ENCODE data around the gene OLIG3. TPM values are rescaled to one million over a fixed set of nuclear protein-coding genes. Genes with fewer than 3 reads are reported as not detected.

The OLIG3 gene
- total RNA-seq = not detected
- not detected for polyA plus RNA-seq
- total RNA-seq = 0 to 0.08 (median 0.03) reads per million in 6 experiments

DNA sequence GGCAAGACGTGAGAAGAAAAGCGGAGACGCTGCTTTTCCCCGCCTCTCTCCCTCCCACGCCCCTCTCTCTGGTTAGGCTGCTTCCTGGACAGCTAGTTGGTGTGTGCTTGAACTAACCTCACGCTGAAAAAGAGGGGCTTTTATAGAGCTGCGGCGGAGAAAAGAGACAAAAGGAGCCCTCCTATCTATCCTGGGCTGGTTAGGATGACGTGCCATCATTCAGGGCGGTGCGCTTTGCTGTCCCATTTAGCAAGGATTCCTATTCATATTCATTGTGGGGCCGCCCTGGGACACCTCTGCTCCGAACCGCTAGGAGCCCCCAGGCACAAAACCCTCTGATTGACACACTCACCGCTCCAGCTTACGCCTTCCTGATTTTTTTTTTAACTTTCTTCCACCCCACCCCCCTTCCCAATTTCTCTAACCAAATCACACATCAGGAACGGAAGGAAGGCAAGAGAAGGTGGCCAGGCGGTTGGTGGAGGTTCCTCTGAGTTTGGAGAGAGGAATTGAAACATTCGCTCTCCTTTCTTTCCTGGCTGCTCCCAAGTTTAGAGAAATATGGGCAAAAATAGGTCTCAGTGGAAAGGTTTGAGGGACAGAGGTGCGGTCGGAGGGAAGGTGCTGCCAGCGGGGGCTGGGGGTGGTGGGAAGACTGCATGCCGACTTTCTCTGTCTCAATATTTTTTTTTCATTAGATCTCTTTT, at the start of gene OLIG3:
Gene OLIG3, minus strand, starts transcription at position 114 of the 707 bp plus-strand sequence. CDS start 224 bp downstream, outside the sequence.
- Mint-ChIP-seq H3K4me1 (peaks cover 18 to 63% (median 61%) of the 10 kb centered on the region in 4 donors), H3K27me3 (peaks cover 59 to 100% (median 82%) of the 10 kb centered on the region in 5 donors), H3K27ac (peak within 1 kb of the TSS in 3 of 10 donors; percentile 37 to 53 (median 53)), H3K4me3 (peak within 1 kb of the TSS; percentile 54 to 84 (median 72)), H3K36me3 (peaks cover 0 to 12% (median 3%) of the 10 kb centered on the region in 3 donors), H3K9me3 (peaks cover 0 to 10% (median 0%) of the 10 kb centered on the region in 9 donors)
- POLR2A ChIA-PET = no interaction called here
- DNase-seq (peak in 5 of 10 donors; percentile 23 to 56 (median 38)), ATAC-seq (peak; percentile 53 to 78)

DNA sequence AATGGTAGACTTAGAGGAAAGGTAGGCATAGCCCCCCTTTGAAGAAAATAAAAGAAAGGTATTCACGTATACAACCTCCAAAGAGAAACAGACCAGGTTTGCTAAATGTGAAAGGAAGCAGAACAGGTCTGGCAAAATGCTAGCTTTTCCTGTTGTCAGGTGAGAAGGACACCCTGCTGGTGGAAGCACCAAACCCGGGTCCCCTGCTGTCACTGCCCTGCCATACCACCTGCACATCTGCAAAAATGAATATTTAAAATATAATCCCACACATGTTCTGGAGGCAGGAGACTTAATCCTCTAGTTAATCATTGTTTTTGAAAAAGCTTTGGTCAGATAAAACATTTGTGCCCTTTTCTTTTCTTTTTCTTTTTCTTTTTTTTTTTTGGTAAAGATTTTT, 48.9 kb upstream of the OLIG3 start:
- Mint-ChIP-seq H3K4me3 (peak overlapping the region in 1 of 10 donors; percentile 10), H3K27ac (peak overlapping the region in 1 of 10 donors; percentile 17), H3K27me3 (peaks cover 0 to 2% (median 0%) of the 10 kb centered on the region in 5 donors), H3K36me3 (no peaks in the 10 kb centered on the region), H3K9me3 (peaks cover 0 to 9% (median 0%) of the 10 kb centered on the region in 9 donors), H3K4me1 (peaks cover 2 to 12% (median 7%) of the 10 kb centered on the region in 4 donors)
- DNase-seq = peak in 1 of 10 donors; percentile 16
- peak in 1 of 2 donors; percentile 27 for ATAC-seq
- POLR2A ChIA-PET = interaction anchor here (1.1 kb wide), 1 partner anchor 17 kb away, joined by 4 read pairs; no protein-coding TSS in a partner anchor

DNA sequence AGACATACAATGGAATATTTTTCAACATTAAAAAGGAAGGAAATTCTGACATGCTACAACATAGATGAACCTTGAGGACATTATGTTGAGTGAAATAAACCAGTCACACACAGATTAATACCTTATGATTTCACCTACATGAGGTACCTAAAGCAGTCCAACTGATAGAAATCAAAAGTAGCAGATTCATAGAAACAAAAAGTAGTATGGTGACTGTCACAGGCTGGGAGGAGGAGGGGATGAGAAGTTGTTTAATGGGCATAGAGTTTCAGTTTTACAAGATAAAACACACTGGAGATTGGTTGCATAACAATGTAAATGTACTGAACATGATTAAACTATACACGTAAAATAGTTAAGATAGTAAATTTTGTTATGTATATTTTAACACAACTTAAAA, 48.5 kb upstream of the OLIG3 start:
- DNase-seq (no peak), ATAC-seq (no peak)
- Mint-ChIP-seq H3K4me3 (peak overlapping the region in 3 of 10 donors; percentile 3 to 10 (median 4)), H3K27ac (peak overlapping the region in 2 of 10 donors; percentile 8 to 17), H3K4me1 (peaks cover 2 to 12% (median 7%) of the 10 kb centered on the region in 4 donors), H3K36me3 (no peaks in the 10 kb centered on the region), H3K27me3 (peaks cover 0 to 1% (median 0%) of the 10 kb centered on the region in 5 donors), H3K9me3 (peaks cover 0 to 9% (median 0%) of the 10 kb centered on the region in 9 donors)
- POLR2A ChIA-PET = interaction anchor here (1.1 kb wide), 1 partner anchor 17 kb away, joined by 4 read pairs; no protein-coding TSS in a partner anchor

DNA sequence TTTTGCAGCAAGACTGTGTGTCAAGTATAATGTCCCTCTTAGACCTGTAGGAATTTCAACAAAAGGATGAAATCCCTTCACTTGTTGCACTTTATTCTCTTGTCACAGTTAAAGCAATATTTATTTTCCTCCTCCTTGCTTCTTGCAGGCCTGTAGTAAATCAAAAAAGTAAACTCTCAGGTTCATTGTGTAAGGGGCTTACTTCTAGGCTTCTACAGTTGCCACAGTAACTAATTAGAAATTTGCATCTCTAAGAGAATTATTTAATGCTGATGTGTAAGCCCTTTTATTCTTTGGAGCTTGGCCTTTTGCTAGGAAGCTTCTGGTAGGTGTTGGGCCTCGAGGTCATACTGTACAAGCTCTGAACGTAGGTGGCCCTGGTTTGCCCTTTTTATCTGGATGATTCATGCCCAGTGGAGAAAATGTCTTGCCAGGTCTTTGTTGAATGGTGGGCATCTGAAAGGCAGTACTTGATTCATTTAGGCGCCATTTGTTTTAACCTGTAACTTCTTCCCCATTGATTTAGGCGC, 47.4 kb upstream of the OLIG3 start:
- H3K27ac Mint-ChIP-seq = no peak overlapping the region
- no peak overlapping the region for H3K4me3 Mint-ChIP-seq
- H3K36me3 Mint-ChIP-seq = no peaks in the 10 kb centered on the region
- peaks cover 0 to 9% (median 0%) of the 10 kb centered on the region in 9 donors for H3K9me3 Mint-ChIP-seq
- DNase-seq = no peak
- peaks cover 2 to 12% (median 7%) of the 10 kb centered on the region in 4 donors for H3K4me1 Mint-ChIP-seq
- no peak for ATAC-seq
- POLR2A ChIA-PET = no interaction called here
- H3K27me3 Mint-ChIP-seq = peaks cover 0 to 1% (median 0%) of the 10 kb centered on the region in 5 donors

DNA sequence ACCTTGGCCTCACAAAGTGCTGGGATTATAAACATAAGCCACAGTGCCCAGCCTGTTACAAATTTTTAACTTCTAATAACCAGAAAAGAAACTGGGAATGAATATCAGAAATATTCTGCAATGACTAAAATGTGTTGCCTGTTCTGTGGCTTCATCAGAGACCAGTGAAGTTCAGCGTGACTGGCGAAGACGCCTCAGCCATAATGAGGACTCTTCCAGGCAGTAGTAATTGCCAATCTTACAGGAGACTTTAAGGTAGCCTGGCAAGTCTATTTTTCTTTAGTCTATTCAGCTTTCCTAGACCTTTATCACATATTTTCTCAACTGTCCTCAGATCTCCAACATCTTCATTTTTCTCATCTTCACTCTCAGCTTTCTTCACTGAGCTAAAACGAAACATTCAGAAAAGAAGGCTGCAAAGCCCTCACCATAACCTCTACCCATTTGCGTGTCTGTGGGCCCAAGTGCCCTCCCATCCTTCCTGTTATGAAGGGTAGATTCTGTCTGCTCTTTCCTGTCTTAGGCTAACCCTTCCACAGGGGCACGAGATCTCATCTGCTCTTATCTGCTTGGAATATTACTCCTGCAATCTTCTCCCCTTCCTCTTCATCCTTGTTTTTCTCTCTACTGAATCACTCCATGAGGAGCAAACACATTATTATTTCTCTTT, 42.0 kb upstream of the OLIG3 start:
- Mint-ChIP-seq H3K36me3 (peaks cover 0 to 3% (median 0%) of the 10 kb centered on the region in 3 donors), H3K9me3 (peaks cover 0 to 2% (median 0%) of the 10 kb centered on the region in 9 donors), H3K4me3 (no peak overlapping the region), H3K27ac (no peak overlapping the region), H3K27me3 (peaks cover 0 to 19% (median 0%) of the 10 kb centered on the region in 5 donors), H3K4me1 (peaks cover 0 to 1% (median 0%) of the 10 kb centered on the region in 4 donors)
- ATAC-seq (peak; percentile 68 to 99), DNase-seq (peak in 3 of 10 donors; percentile 3 to 57 (median 48))
- POLR2A ChIA-PET = no interaction called here

DNA sequence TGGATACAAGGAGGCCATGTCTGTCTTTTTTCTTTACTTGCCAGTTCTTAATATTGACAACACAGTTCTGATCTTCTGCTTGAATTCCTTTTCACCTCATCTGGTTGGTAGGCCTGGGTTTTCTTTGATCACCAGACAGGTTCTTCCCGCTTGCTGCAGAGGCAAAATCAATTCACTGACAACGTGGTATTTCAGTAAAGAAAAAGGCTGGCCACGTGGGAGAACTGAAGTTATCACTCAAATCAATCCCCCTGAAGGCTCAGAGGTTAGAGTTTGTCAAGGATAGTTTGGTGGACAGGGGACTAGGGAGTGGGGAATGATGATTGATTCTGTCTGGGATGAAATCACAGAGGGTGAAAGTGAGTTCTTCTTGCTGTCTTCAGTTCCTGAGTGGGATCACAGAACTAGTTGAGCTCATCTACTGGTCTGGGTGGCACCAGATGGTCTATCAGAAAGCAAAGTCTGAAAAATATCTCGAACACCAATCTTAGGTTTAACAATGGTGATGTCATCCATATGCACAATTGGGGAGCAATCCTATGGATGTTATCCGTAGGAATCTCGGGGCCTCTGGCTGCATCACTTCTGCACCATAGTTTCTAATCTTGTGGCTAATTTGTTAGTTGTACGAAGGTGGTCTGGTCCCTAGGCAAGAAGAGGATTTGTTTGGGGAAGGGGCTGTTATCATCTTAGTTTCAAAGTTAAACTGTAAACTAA, 37.3 kb upstream of the OLIG3 start:
- no peak overlapping the region for H3K27ac Mint-ChIP-seq
- peaks cover 0 to 16% (median 6%) of the 10 kb centered on the region in 9 donors for H3K9me3 Mint-ChIP-seq
- H3K36me3 Mint-ChIP-seq = peaks cover 0 to 5% (median 0%) of the 10 kb centered on the region in 3 donors
- peaks cover under 1 to 27% (median 4%) of the 10 kb centered on the region in 5 donors for H3K27me3 Mint-ChIP-seq
- no peak overlapping the region for H3K4me3 Mint-ChIP-seq
- peaks cover 0 to 6% (median 2%) of the 10 kb centered on the region in 4 donors for H3K4me1 Mint-ChIP-seq
- ATAC-seq (no peak), DNase-seq (no peak)
- POLR2A ChIA-PET = no interaction called here

DNA sequence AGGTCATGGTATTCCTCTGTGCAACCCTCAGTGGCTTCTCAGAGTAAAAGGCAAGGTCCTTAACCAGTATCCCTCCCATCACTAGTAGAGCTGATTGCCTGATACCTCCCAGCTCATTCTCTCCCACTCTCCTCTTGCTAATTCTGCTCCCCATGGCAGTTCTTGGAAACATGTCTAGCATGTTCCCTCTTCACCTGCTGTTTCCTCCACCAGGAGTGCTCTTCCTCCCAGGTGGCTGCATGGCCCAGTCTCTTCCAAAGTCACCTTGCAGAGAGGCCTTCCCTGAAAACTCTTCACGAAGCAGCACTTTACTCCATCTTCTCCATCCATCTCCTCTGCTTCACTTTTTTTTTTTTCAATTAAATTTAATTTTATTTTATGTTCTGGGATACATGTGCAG, 36.2 kb upstream of the OLIG3 start:
- ATAC-seq (no peak), DNase-seq (no peak)
- H3K4me1 Mint-ChIP-seq = peaks cover 0 to 6% (median 2%) of the 10 kb centered on the region in 4 donors
- peaks cover 1 to 27% (median 4%) of the 10 kb centered on the region in 5 donors for H3K27me3 Mint-ChIP-seq
- H3K9me3 Mint-ChIP-seq = peaks cover under 1 to 25% (median 9%) of the 10 kb centered on the region in 9 donors
- no peak overlapping the region for H3K4me3 Mint-ChIP-seq
- H3K27ac Mint-ChIP-seq = no peak overlapping the region
- POLR2A ChIA-PET = no interaction called here
- peaks cover 0 to 8% (median 0%) of the 10 kb centered on the region in 3 donors for H3K36me3 Mint-ChIP-seq

DNA sequence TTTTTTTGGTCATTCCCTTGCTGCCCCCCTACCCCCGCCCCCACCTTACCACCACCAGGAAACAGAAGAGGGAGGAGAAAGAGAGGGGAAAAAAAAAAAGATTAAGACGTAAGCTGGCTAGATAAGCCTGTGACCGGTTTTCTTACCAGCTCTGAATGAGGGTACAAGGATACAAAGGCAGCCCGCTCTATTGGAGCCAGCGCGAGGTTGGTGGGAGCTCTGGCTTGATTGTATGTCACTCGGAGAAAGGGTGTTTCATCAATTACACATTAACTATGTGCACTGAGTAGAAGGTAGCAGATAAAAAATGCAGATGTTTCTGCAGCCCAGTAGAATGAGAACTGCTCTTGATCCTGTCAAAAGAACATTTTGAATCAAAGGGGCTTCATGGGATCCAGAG, 28.6 kb upstream of the OLIG3 start:
- Mint-ChIP-seq H3K27ac (no peak overlapping the region), H3K9me3 (peaks cover 2 to 25% (median 8%) of the 10 kb centered on the region in 9 donors), H3K36me3 (peaks cover 0 to 8% (median 5%) of the 10 kb centered on the region in 3 donors), H3K4me3 (no peak overlapping the region), H3K4me1 (peaks cover 0 to 8% (median 4%) of the 10 kb centered on the region in 4 donors), H3K27me3 (peaks cover 7 to 45% (median 28%) of the 10 kb centered on the region in 5 donors)
- DNase-seq (no peak), ATAC-seq (no peak)
- POLR2A ChIA-PET = interaction anchor here (0.7 kb wide), 1 partner anchor 147 kb away, joined by 3 read pairs; no protein-coding TSS in a partner anchor

DNA sequence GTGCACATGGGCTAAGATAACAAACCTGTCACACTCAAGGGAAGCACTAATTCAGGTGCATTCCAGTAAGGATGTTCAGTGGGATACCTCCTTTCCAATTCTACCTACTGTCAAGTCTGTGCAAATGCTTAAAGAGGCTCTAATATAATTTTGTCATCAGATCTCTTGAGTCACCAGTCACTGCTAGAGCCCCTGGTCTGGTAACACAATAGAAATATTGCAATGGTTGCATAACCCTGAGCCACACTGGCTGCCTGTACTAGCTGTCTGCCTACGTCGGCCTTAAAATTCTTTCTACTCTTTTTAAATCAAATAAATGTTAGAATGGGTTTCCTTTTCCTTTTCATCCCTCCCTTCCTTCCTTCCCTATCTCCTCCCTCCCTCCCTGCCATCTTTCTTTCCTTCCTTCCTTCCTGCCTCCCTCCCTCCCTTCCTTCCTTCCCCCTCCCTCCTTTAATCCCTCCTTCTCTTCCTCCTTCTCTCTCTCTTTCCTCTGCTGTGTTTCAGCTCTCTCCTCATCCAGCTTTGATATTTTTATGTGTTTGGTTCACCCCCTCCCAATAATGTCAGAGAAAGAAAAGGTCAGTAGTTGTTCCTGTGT, 28.1 kb upstream of the OLIG3 start:
- no peak for DNase-seq
- Mint-ChIP-seq H3K4me1 (peaks cover 0 to 8% (median 5%) of the 10 kb centered on the region in 4 donors), H3K36me3 (peaks cover 0 to 8% (median 5%) of the 10 kb centered on the region in 3 donors), H3K9me3 (peaks cover 2 to 23% (median 8%) of the 10 kb centered on the region in 9 donors), H3K27ac (no peak overlapping the region), H3K4me3 (no peak overlapping the region), H3K27me3 (peaks cover 12 to 50% (median 33%) of the 10 kb centered on the region in 5 donors)
- no peak for ATAC-seq
- POLR2A ChIA-PET = interaction anchor here (0.7 kb wide), 1 partner anchor 147 kb away, joined by 3 read pairs; no protein-coding TSS in a partner anchor

DNA sequence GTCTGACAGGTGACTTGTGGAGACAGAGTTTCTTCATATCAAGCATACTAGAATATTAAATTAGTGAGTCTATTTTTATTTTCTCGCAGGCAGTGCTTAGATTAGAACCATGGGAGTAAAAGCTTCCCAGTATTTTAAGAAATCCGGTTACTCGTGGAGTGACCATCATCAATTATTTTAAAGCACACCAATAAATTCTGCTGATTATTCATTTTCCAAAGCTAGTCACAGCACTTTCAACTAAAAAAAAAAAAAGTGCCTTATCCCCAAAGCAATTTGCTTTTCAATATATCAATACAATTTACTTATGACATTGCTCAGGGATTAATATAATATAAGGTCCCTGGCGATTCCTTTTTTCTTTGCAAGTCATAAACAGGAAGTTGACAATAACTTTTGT, 26.3 kb upstream of the OLIG3 start:
- H3K36me3 Mint-ChIP-seq = peaks cover 0 to 5% (median 4%) of the 10 kb centered on the region in 3 donors
- DNase-seq (no peak), ATAC-seq (no peak)
- H3K27ac Mint-ChIP-seq = peak overlapping the region in 1 of 10 donors; percentile 53
- H3K9me3 Mint-ChIP-seq = peaks cover 0 to 6% (median 3%) of the 10 kb centered on the region in 9 donors
- no peak overlapping the region for H3K4me3 Mint-ChIP-seq
- POLR2A ChIA-PET = no interaction called here
- peaks cover 25 to 68% (median 49%) of the 10 kb centered on the region in 5 donors for H3K27me3 Mint-ChIP-seq
- peaks cover 0 to 9% (median 8%) of the 10 kb centered on the region in 4 donors for H3K4me1 Mint-ChIP-seq

DNA sequence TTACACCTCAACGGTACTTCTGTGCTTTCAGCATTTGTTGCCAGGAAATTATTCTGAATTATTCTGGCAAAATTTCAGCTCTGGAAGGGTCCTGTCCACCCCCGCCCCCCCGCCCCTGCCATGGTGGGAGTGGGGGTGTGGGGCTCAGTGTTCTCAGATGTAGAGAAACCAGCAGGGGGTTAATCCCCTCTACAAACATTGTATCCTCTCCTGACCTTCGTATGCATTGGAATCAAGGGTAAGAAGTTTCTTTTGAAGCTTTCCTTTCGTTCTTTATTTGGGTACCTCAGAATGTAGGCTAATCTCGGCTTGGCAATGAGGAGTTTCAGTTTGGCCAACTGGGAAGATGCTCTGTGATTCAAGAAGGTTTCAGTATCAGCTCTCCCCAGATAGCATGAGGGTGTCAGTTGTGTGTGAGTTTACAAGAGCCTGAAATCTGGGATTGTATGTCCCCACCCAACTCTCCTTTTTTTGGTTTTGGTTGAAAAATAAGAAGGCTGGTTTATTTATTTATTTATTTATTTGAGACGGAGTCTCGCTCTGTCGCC, 25.5 kb upstream of the OLIG3 start:
- H3K27me3 Mint-ChIP-seq = peaks cover 33 to 74% (median 57%) of the 10 kb centered on the region in 5 donors
- H3K4me3 Mint-ChIP-seq = no peak overlapping the region
- H3K9me3 Mint-ChIP-seq = peaks cover 0 to 5% (median 0%) of the 10 kb centered on the region in 9 donors
- H3K27ac Mint-ChIP-seq = no peak overlapping the region
- POLR2A ChIA-PET = no interaction called here
- peaks cover 0 to 9% (median 8%) of the 10 kb centered on the region in 4 donors for H3K4me1 Mint-ChIP-seq
- DNase-seq = no peak
- no peak for ATAC-seq
- H3K36me3 Mint-ChIP-seq = no peaks in the 10 kb centered on the region

Data from naive thymus-derived CD8-positive, alpha-beta T cell (primary cell).